ENCODE results near the gene FAM184B. TPM values are rescaled to one million over a fixed set of nuclear protein-coding genes. Genes with fewer than 3 reads are reported as not detected.

The FAM184B gene
- total RNA-seq: under 1 TPM in 1 of 2 experiments, not detected in 1; 0.03 TPM

DNA sequence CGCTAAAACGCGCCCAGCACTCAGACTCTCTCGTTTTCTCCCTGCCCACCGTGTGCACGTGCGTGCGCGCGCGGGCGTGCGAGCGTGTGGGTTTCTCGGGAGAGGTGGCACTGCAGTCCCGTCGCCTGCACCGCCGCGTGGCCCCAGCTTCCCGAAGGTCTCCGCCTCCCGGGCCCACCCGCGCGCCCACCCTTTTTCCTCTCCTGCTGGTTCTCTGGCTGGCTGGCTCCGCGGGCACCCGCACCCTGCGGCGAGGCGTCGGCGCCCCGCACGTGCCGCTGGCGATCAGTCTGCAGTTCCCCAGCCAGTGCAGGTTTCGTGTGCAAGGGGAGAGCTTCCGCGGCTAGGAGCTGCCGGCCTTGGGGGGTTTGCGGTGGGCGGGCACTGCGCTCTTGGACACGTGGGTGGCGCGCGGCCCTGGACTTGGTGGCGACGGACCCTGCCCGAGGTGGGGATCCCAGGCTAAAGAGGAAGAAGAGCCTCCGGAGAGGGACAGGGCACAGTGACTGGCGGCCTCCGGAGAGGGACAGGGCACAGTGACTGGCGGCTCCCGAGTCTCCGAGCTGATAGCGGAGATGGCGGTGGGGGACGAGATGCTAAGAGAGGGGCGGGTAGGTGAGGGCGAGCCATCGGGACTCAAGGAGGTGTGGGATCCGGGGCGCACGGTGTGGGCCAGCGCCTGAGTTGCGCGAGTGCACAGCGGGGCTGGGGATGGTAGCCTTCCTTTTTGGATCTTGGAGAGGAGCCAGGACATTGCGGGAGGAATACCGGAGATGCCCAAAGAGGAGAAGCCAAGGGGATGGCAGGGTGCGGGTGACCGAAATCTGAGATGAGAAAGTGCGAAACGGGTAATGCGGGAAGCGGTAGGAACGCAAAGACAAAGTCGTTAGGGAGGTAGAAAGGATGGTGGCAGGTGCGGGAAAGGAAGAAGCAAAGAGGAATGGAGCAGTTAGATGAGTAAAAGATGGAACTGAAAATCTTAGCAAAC is at the start of gene FAM184B:
TSS of gene FAM184B (minus strand) at position 322 of the 988 bp plus-strand sequence. CDS start 322 bp downstream, outside the sequence.
- peaks cover 39% of the 10 kb centered on the region for H3K27me3 Mint-ChIP-seq (ENCODE audit: low read depth)
- peak; percentile 58 for ATAC-seq
- peak within 1 kb of the TSS; percentile 27 for H3K4me3 Mint-ChIP-seq

DNA sequence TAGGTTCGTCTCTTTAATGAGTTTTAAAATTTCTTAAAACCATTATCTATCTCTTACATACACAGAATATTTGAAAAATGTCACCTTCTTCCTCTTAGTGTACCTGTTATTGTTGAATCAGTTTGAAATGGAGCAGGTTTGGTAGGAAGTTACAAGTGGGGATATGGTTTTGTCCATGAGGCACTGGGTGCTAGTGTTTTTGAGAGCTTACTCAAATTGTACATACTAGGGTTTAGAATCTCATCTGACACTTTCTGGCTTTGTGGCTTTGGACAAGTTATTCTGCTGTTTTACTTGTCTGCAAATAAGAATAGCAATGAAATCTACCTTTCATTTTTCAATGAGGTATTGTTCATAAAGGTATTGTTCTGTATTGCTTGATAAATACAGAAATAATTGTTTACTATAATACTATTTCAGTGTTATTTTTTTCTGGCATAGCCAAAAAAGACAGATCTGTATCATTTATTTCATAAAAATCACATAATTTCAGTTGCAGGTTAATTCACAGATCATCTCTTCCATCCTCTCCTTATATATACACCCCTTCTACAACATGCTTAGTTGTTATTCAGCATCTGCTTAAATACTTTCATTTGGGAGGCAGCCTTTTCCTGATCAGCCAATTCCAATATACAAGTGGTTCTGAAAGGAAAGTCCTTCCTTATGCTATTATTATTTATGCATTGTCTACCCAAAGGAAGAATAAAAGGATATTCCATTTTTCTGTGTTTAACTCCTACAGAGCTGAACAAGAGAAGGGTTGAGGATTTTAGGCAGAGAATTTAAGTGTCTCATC is 42.6 kb upstream of the FAM184B start:
- no peaks in the 10 kb centered on the region for H3K9me3 Mint-ChIP-seq (ENCODE audit: insufficient read depth)
- H3K27me3 Mint-ChIP-seq (ENCODE audit: low read depth): no peaks in the 10 kb centered on the region
- no peak overlapping the region for H3K4me3 Mint-ChIP-seq
- POLR2A ChIA-PET: no interaction called here
- ATAC-seq: no peak
- peaks cover 68% of the 10 kb centered on the region for H3K36me3 Mint-ChIP-seq (ENCODE audit: low read depth)
- peaks cover 15% of the 10 kb centered on the region for H3K4me1 Mint-ChIP-seq (ENCODE audit: low read depth)
- H3K27ac Mint-ChIP-seq: no peak overlapping the region
- DNase-seq: no peak
- CTCF ChIA-PET: no interaction called here

More for the DNA sequence above, at the start of gene FAM184B:
- Mint-ChIP-seq H3K36me3 (ENCODE audit: low read depth) (no peaks in the 10 kb centered on the region), H3K9me3 (ENCODE audit: insufficient read depth) (no peaks in the 10 kb centered on the region), H3K27ac (no peak within 1 kb of the TSS), H3K4me1 (ENCODE audit: low read depth) (peaks cover 12% of the 10 kb centered on the region)
- ChIA-PET POLR2A (interaction anchor here (0.6 kb wide), 1 partner anchor 15 kb away, joined by 3 read pairs; no protein-coding TSS in a partner anchor), CTCF (no interaction called here)
- DNase-seq: no peak

DNA sequence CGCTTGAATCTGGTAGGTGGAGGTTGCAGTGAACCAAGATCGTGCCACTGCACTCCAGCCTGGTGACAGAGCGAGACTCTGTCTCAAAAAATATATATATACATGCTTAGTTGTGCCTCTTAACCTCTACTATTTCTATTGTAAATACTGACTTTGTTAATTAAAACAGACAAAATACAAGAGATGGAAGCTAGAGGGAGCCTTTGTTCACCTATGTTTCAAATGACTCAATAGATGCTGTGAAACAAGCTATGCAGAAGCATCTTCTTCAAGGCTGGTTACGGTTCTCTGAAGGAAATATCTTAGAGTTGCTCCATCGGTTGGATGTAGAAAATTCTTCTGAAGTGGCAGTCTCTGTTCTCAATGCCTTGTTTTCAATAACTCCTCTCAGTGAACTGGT is 35.6 kb upstream of the FAM184B start:
- CTCF ChIA-PET: interaction anchor here (0.7 to 2.8 kb wide), 23 partner anchors 10 to 778 kb away, joined by 3 to 20 read pairs (median 4); no protein-coding TSS in a partner anchor
- Mint-ChIP-seq H3K4me1 (ENCODE audit: low read depth) (peaks cover 36% of the 10 kb centered on the region), H3K27ac (peak overlapping the region; percentile 68), H3K4me3 (no peak overlapping the region), H3K27me3 (ENCODE audit: low read depth) (no peaks in the 10 kb centered on the region), H3K36me3 (ENCODE audit: low read depth) (peaks cover 67% of the 10 kb centered on the region), H3K9me3 (ENCODE audit: insufficient read depth) (no peaks in the 10 kb centered on the region)
- POLR2A ChIA-PET: no interaction called here
- peak; percentile 78 for ATAC-seq
- no peak for DNase-seq

DNA sequence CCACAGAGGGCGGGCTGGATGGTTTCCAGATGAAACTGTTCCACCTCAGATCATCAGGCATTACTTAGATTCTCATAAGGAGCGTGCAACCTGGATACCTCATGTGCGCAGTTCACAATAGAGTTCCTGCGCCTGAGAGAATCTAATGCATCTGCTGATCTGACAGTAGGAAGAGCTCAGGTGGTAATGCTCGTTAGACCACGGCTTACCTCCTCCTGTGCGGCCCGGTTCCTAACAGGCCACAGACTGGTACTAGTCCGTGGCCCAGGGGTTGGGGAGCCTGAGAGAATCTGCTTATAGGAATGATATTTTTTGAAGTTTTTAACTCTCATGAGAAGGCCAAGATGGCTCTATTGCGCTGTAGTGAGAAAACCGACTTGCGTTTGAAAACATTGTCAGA is 34.7 kb upstream of the FAM184B start:
- CTCF ChIA-PET: interaction anchor here (1.0 to 2.8 kb wide), 13 partner anchors 9 to 779 kb away, joined by 3 to 20 read pairs (median 7); no protein-coding TSS in a partner anchor
- POLR2A ChIA-PET: no interaction called here
- ATAC-seq (no peak), DNase-seq (no peak)
- Mint-ChIP-seq H3K9me3 (ENCODE audit: insufficient read depth) (no peaks in the 10 kb centered on the region), H3K4me3 (no peak overlapping the region), H3K27ac (no peak overlapping the region), H3K27me3 (ENCODE audit: low read depth) (no peaks in the 10 kb centered on the region), H3K36me3 (ENCODE audit: low read depth) (peaks cover 68% of the 10 kb centered on the region), H3K4me1 (ENCODE audit: low read depth) (peaks cover 34% of the 10 kb centered on the region)

DNA sequence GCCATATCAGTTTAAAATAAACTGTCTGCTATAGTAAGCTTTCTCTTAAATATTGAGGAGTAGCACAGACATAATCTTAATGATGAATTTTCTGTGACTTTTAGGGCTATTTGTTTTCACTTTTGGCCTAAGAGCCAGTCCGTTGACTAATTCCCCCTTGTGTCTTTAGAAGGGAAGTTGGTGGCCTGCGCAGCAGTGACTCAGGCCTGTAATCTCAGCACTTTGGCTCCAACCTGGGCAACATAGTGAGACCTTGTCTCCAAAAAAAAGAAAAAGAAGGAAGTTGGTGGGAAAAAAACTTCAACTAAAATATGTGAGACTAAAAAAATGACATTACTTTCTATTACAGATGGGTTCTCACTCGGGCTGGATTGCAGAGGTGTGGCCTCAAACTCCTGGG is 32.7 kb upstream of the FAM184B start:
- peaks cover 35% of the 10 kb centered on the region for H3K4me1 Mint-ChIP-seq (ENCODE audit: low read depth)
- no peaks in the 10 kb centered on the region for H3K9me3 Mint-ChIP-seq (ENCODE audit: insufficient read depth)
- no peak overlapping the region for H3K4me3 Mint-ChIP-seq
- ChIA-PET CTCF (interaction anchor here (0.8 kb wide), 1 partner anchor 199 kb away, joined by 3 read pairs; no protein-coding TSS in a partner anchor), POLR2A (no interaction called here)
- no peak overlapping the region for H3K27ac Mint-ChIP-seq
- H3K27me3 Mint-ChIP-seq (ENCODE audit: low read depth): no peaks in the 10 kb centered on the region
- DNase-seq: no peak
- ATAC-seq: no peak
- peaks cover 60% of the 10 kb centered on the region for H3K36me3 Mint-ChIP-seq (ENCODE audit: low read depth)

DNA sequence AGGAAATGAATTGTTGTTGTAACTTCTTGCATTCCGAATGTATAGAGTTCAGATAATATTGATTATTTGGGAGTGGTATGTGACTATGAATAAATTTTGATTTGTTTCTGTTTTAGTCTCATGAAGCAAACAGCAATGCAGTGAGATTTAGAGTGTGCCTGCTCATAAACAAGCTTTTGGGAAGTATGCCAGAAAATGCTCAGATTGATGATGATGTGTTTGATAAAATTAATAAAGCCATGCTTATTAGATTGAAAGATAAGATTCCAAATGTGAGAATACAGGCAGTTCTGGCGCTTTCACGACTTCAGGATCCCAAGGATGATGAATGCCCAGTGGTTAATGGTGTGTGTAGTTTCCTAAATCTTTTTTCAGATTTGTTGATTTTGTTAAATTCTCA is 31.4 kb upstream of the FAM184B start:
- POLR2A ChIA-PET: interaction anchor here (1.2 kb wide), 1 partner anchor 234 kb away, joined by 3 read pairs; no protein-coding TSS in a partner anchor
- Mint-ChIP-seq H3K27ac (no peak overlapping the region), H3K4me3 (peak overlapping the region; percentile 92), H3K4me1 (ENCODE audit: low read depth) (peaks cover 40% of the 10 kb centered on the region), H3K36me3 (ENCODE audit: low read depth) (peaks cover 64% of the 10 kb centered on the region), H3K27me3 (ENCODE audit: low read depth) (no peaks in the 10 kb centered on the region), H3K9me3 (ENCODE audit: insufficient read depth) (no peaks in the 10 kb centered on the region)
- ATAC-seq: no peak
- CTCF ChIA-PET: no interaction called here
- no peak for DNase-seq

DNA sequence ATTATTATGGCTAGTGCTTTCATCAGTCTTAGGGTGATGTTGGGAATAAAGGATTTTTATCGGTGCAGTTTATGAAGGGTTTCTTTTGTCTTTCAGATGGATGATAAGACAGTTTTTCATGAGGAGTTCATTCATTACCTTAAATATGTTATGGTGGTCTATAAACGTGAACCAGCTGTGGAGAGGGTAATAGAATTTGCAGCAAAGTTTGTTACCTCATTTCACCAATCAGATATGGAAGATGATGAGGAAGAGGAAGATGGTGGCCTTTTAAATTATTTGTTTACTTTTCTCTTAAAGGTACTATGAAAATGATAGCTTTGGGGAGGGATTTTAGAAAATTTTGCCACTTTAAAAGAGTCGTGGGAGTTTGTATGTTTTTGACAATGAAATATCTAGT is 30.7 kb upstream of the FAM184B start:
- Mint-ChIP-seq H3K9me3 (ENCODE audit: insufficient read depth) (no peaks in the 10 kb centered on the region), H3K27me3 (ENCODE audit: low read depth) (no peaks in the 10 kb centered on the region), H3K4me1 (ENCODE audit: low read depth) (peaks cover 41% of the 10 kb centered on the region), H3K36me3 (ENCODE audit: low read depth) (peaks cover 64% of the 10 kb centered on the region), H3K27ac (peak overlapping the region; percentile 82), H3K4me3 (peak overlapping the region; percentile 92)
- ATAC-seq: no peak
- DNase-seq: no peak
- ChIA-PET POLR2A (interaction anchor here (1.2 to 3.5 kb wide), 2 partner anchors 198 to 234 kb away, joined by 3 to 23 read pairs; partner anchors contain the start of gene MED28), CTCF (interaction anchor here (0.8 kb wide), 1 partner anchor 13 kb away, joined by 3 read pairs; no protein-coding TSS in a partner anchor)

DNA sequence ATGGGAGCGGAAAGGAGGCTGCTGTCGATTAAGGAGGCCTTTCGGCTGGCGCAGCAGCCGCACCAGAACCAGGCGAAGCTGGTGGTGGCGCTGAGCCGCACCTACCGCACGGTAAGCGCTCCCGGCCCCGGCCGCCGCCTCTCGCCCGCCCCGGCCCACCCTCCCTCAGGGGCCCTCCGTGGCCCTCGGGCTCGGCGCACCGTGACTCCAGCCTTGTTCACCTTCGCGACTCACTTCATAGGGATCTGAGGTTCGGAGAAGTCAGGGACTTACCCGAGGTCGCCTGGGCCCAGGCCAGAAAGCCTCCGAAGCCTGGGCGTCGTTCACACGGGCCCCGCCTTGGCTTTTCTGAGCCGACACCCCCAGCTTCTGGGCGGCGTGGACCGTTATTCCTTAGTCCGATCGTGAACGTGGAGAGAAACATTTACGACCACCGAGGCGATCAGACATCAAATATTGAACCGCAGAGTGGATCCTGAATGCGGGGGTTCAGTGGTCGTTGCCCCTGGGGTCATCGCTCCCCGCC is 29.7 kb upstream of the FAM184B start:
- peaks cover 47% of the 10 kb centered on the region for H3K4me1 Mint-ChIP-seq (ENCODE audit: low read depth)
- DNase-seq (peak; percentile 45), ATAC-seq (peak; percentile 44)
- peak overlapping the region; percentile 92 for H3K4me3 Mint-ChIP-seq
- no peaks in the 10 kb centered on the region for H3K9me3 Mint-ChIP-seq (ENCODE audit: insufficient read depth)
- H3K27me3 Mint-ChIP-seq (ENCODE audit: low read depth): no peaks in the 10 kb centered on the region
- H3K27ac Mint-ChIP-seq: peak overlapping the region; percentile 100
- ChIA-PET CTCF (interaction anchor here (4.3 kb wide), 1 partner anchor 262 kb away, joined by 46 read pairs; no protein-coding TSS in a partner anchor), POLR2A (interaction anchor here (0.6 to 4.2 kb wide), 9 partner anchors 10 to 265 kb away, joined by 3 to 46 read pairs (median 5); partner anchors contain the start of genes LAP3 and MED28)
- peaks cover 59% of the 10 kb centered on the region for H3K36me3 Mint-ChIP-seq (ENCODE audit: low read depth)

DNA sequence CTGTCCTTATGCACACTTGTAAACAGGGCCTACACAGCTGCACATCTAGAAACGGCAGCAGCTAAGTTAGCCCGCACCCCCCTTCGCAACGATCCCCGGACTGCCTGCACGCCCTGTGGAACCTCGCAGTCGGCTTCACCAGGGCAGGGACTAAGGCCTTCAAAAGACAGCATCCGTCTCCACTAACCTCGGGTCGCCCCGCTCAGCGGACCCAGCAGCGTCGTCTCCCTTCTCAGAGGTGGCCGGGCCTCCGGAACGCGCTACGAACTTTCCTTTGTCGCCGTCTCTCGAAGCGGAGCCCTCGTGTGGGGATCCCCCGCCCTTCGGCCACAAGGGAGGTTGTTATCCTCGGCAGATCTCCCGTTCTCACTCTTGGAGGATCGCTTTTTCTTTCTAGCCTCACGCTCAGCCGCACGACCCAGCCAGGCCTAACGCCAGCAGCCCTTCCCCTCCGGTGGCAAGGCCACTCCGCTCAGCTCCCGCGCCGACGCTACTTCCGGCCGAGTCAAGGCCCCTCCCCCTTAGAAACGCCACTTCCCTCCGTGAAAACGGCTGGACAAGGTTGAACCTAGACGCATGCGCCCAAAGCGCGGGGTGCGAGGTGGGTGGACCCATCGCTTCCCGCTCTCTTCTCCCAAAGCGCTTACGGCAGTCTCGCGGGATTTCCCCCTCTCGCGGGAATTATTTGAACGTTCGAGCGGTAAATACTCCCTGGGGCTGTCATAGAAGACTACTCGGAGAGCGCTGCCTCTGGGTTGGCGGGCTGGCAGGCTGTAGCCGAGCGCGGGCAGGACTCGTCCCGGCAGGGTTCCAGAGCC is 29.0 kb upstream of the FAM184B start, which contains the start of the genes DCAF16 and NCAPG:
TSS of gene DCAF16 (minus strand) at position 498 of the 818 bp plus-strand sequence. CDS start 6,616 bp downstream, outside the sequence.
TSS of gene NCAPG (plus strand) at position 720 of the 818 bp plus-strand sequence. CDS start 99 bp downstream, outside the sequence.
- peak; percentile 90 for ATAC-seq
- H3K4me3 Mint-ChIP-seq: peak within 1 kb of the TSS; percentile 92
- peaks cover 51% of the 10 kb centered on the region for H3K4me1 Mint-ChIP-seq (ENCODE audit: low read depth)
- H3K36me3 Mint-ChIP-seq (ENCODE audit: low read depth): peaks cover 55% of the 10 kb centered on the region
- CTCF ChIA-PET: interaction anchor here (0.7 to 4.3 kb wide), 8 partner anchors 13 to 299 kb away, joined by 3 to 46 read pairs (median 4); partner anchors contain the start of gene QDPR
- no peaks in the 10 kb centered on the region for H3K9me3 Mint-ChIP-seq (ENCODE audit: insufficient read depth)
- POLR2A ChIA-PET: interaction anchor here (0.7 to 4.2 kb wide), 14 partner anchors 10 to 264 kb away, joined by 3 to 46 read pairs (median 4); partner anchors contain the start of genes LAP3 and MED28
- H3K27ac Mint-ChIP-seq: peak within 1 kb of the TSS; percentile 100
- no peaks in the 10 kb centered on the region for H3K27me3 Mint-ChIP-seq (ENCODE audit: low read depth)
- peak; percentile 99 for DNase-seq

DNA sequence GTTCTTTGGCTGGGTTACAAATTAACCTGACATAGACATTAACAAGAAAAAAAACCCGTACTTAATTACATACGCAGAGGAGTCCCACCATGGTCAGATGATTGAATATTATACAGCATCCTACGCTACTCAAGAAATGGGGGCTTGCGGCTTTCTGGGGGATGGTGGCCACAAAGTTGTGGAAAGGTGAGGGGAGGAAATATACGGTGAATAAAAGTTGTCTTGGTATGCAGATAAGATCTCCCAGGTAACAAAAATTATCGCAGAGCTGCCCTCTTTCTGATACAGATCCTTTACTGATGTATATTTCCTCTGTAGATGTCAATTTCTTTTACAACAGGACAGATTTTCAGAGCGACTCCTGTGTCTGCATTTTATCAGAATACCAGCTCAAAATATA is 28.2 kb upstream of the FAM184B start:
- Mint-ChIP-seq H3K4me3 (peak overlapping the region; percentile 92), H3K4me1 (ENCODE audit: low read depth) (peaks cover 51% of the 10 kb centered on the region), H3K27ac (peak overlapping the region; percentile 100), H3K27me3 (ENCODE audit: low read depth) (no peaks in the 10 kb centered on the region), H3K36me3 (ENCODE audit: low read depth) (peaks cover 50% of the 10 kb centered on the region), H3K9me3 (ENCODE audit: insufficient read depth) (no peaks in the 10 kb centered on the region)
- CTCF ChIA-PET: interaction anchor here (0.7 to 4.3 kb wide), 9 partner anchors 12 to 298 kb away, joined by 3 to 46 read pairs (median 3); partner anchors contain the start of gene QDPR
- DNase-seq (peak; percentile 38), ATAC-seq (no peak)
- POLR2A ChIA-PET: interaction anchor here (0.7 to 4.2 kb wide), 10 partner anchors 9 to 261 kb away, joined by 3 to 46 read pairs (median 4); partner anchors contain the start of genes LAP3 and MED28
